RWPE2 (cell line): ENCODE data around the gene OR10V1.

Source experiments
- ATAC-seq: fragments of 200-7000 bp; cut with Tn5 transposase; 3 replicates; pipeline ENCODE4 v1.9.1; 2021; ENCODE audit warnings: low read depth
- DNase-seq: peaks from one replicate; pipeline ENCODE4 v3.0.0-alpha.2; 2020; ENCODE audit warnings: low spot score
- H3K27ac ChIP-seq: fragments of 450-650 bp; 2 replicates; pipeline ENCODE4 v1.5.1; 2017; ENCODE audit warnings: mild to moderate bottlenecking; ENCODE audit not compliant: poor library complexity, severe bottlenecking
- H3K27me3 ChIP-seq: fragments of 250-450 bp; sonication (Bioruptor Pico); 2 replicates; pipeline ENCODE4 v1.5.1; 2021; ENCODE audit warnings: mild to moderate bottlenecking, moderate library complexity; ENCODE audit not compliant: insufficient read depth, poor library complexity, severe bottlenecking
- H3K36me3 ChIP-seq: fragments of 250-450 bp; sonication (Bioruptor Pico); 2 replicates; pipeline ENCODE4 v1.5.1; 2020; ENCODE audit warnings: low read depth, mild to moderate bottlenecking, moderate library complexity
- H3K4me1 ChIP-seq: fragments of 250-450 bp; sonication (Bioruptor Pico); 2 replicates; pipeline ENCODE4 v1.5.1; 2021; ENCODE audit warnings: mild to moderate bottlenecking, moderate library complexity; ENCODE audit not compliant: insufficient read depth, poor library complexity, severe bottlenecking
- H3K4me3 ChIP-seq: fragments of 250-450 bp; sonication (Bioruptor Pico); 2 replicates; pipeline ENCODE4 v1.5.1; 2021; ENCODE audit warnings: mild to moderate bottlenecking, moderate library complexity; ENCODE audit not compliant: severe bottlenecking
- H3K9me3 ChIP-seq: fragments of 250-450 bp; sonication (Bioruptor Pico); 2 replicates; pipeline ENCODE4 v1.5.1; 2021; ENCODE audit warnings: mild to moderate bottlenecking, moderate library complexity; ENCODE audit not compliant: severe bottlenecking
- CTCF ChIP-seq: fragments of 450-650 bp; IDR thresholded peaks from one replicate; pipeline ENCODE4 v1.5.1; 2017; ENCODE audit warnings: mild to moderate bottlenecking, moderate library complexity; ENCODE audit not compliant: poor library complexity, severe bottlenecking

The OR10V1 gene

DNA sequence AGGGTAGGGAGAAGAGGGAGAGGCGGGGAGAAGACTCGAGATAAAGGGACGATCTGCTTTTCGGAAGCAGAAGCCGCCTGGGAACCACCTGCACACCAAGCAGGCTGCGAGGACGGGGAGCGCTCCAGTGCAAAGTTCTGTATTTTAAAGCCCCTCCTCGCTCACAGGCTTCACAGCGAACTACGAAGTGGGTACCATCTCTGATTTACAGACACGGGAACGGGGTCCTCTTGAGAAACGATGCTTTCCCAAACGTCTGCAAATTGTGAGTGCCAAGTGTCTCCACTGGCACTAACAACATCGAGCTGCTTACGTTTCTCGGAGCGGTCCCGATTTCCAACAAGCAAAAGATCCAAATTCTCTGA, 40.8 kb upstream of the OR10V1 start:
- H3K4me3 ChIP-seq: peak overlapping the region; percentile 86
- H3K36me3 ChIP-seq: 0 out of 2 replicates have a peak, but pooled peaks cover 8% of the 10 kb centered on the region
- H3K27me3 ChIP-seq: no peaks in the 10 kb centered on the region
- H3K4me1 ChIP-seq: peaks cover 16% of the 10 kb centered on the region
- no peaks in the 10 kb centered on the region for H3K9me3 ChIP-seq
- no peak for DNase-seq
- peak overlapping the region; percentile 77 for H3K27ac ChIP-seq
- no peak for TF ChIP-seq CTCF
- 0 out of 3 replicates have a peak, but pooled peaks have one; percentile 11 for ATAC-seq

- Histone ChIP-seq H3K27me3 (no peaks in the 10 kb centered on the region), H3K4me1 (peaks cover 16% of the 10 kb centered on the region), H3K36me3 (0 out of 2 replicates have a peak, but pooled peaks cover 8% of the 10 kb centered on the region), H3K27ac (peak overlapping the region; percentile 77), H3K4me3 (peak overlapping the region; percentile 86), H3K9me3 (no peaks in the 10 kb centered on the region)
- ATAC-seq (peak; percentile 48), DNase-seq (peak; percentile 78)
- TF ChIP-seq CTCF: peak; percentile 91
Observed at GRCh38 chr11:59753650-59754493, 40.2 kb upstream of the OR10V1 start.

DNA sequence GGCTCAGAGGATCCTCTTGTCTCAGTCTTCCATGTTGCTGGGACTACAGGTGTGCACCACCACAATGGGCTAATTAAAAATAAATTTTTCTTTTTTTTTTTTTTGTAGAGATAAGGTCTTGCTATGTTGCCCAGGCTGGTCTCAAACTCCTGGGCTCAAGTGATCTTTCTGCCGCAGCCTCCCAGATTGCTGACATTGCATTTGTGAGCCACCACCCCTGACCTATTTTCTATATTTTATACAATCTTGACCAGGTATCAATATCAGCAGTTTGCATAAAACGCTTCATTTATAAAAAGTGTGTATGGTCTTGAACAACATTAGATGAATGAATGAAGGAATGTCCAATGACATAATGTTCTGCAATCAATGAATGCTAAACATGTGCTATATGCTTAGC, 32.5 kb upstream of the OR10V1 start:
- DNase-seq (no peak), ATAC-seq (no peak)
- Histone ChIP-seq H3K27ac (no peak overlapping the region), H3K4me1 (no peaks in the 10 kb centered on the region), H3K27me3 (no peaks in the 10 kb centered on the region), H3K36me3 (no peaks in the 10 kb centered on the region), H3K9me3 (no peaks in the 10 kb centered on the region), H3K4me3 (no peak overlapping the region)
- no peak for TF ChIP-seq CTCF

DNA sequence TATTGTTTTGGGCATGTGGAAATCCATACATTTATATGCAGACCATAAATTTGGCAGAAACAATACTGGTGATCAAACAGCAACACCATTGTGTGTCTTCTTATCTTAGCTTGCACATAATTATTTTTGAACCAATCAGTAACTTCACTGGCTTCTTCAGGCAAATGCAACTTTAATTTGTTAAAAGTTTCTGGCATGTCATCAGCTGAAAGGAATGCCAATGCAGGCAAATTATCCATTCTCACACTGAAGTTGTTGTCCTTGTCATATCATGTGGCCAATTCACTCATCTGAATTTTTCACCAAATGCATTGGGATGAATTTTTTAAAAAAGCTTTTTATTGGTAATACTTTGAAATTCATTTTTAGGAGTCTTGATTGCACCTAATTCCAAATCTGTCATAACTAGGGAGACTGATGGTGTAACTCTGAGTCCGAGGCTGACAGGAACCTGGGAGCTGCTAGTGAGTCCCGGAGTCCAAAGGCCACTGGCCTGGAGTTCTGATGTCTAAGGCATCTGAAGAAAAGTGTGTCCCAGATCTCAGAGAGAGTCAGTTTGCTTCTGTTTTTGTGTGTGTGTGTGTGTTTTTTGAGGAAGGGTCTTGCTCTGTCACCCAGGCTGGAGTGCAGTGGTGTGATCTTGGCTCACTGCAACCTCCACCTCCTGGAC, 17.4 kb upstream of the OR10V1 start:
- no peak for DNase-seq
- ATAC-seq: no peak
- H3K36me3 ChIP-seq: no peaks in the 10 kb centered on the region
- no peak overlapping the region for H3K27ac ChIP-seq
- H3K27me3 ChIP-seq: no peaks in the 10 kb centered on the region
- H3K9me3 ChIP-seq: no peaks in the 10 kb centered on the region
- H3K4me3 ChIP-seq: no peak overlapping the region
- H3K4me1 ChIP-seq: no peaks in the 10 kb centered on the region
- TF ChIP-seq CTCF: no peak
